Measurements from ENCODE around the gene MEX3A. TPM values are rescaled to one million over a fixed set of nuclear protein-coding genes. Genes with fewer than 3 reads are reported as not detected.
"Not testable (repeated sequence)": the region's sequence is repeated elsewhere in the genome, so short reads cannot be mapped to it uniquely, and the experiment has no call there.

The MEX3A gene
- total and polyA plus RNA-seq, 2 experiments from 2014 or later, result 18.5 to 38.1 TPM

DNA sequence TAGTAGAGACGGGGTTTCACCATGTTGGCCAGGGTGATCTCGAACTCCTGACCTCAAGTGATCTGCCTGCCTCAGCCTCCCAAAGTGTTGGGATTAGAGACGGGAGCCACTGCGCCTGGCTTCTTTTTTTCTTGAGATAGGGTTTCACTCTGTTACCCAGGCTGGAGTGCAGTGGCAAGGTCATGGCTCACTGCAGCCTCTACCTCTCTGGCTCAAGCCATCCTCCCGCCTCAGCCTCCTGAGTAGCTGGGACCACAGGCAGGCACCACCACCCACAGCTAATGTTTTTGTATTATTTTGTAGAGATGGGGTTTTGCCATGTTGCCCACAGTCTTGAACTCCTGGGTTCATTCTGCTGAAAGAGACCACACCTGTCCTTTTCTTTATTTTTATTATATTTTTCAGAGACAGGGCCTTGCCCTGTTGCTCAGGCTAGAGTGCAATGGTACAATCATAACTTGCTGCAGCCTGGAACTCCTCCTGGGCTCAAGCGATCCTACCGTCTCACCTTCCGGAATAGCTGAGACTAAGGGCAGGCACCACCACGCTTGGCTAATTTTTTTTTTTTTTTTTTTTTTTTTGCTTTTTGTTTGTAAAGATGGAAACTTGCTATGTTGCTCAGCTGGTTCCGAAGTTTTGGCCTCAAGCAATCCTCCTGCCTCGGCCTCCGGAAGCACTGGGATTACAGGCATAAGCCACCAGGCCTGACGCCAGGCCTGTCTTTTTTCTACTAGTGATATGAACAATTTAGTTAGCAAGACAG is 35.3 kb upstream of the MEX3A start (continued):
- TF ChIP-seq EZH2 (IDR thresholded peaks at IDR 0.05; ENCODE audit: low read depth, unreplicated experiment) (no peak), CREB1 (CRISPR knock-in tag; IDR thresholded peaks at IDR 0.05; ENCODE audit: low read depth) (no peak), ZNF331 (CRISPR knock-in tag; IDR thresholded peaks at IDR 0.05; ENCODE audit: low read depth) (no peak), POLR2AphosphoS5 (IDR thresholded peaks at IDR 0.05; ENCODE audit: low read depth) (no peak), JUNB (IDR thresholded peaks at IDR 0.05; ENCODE audit: unreplicated experiment) (no peak), ZNF114 (CRISPR knock-in tag; IDR thresholded peaks at IDR 0.05) (no peak), STAT1 (IDR thresholded peaks at IDR 0.05; ENCODE audit: unreplicated experiment) (no peak), EZH2phosphoT487 (IDR thresholded peaks at IDR 0.05; ENCODE audit: unreplicated experiment) (no peak)
- TF ChIP-seq, protein P1, sequence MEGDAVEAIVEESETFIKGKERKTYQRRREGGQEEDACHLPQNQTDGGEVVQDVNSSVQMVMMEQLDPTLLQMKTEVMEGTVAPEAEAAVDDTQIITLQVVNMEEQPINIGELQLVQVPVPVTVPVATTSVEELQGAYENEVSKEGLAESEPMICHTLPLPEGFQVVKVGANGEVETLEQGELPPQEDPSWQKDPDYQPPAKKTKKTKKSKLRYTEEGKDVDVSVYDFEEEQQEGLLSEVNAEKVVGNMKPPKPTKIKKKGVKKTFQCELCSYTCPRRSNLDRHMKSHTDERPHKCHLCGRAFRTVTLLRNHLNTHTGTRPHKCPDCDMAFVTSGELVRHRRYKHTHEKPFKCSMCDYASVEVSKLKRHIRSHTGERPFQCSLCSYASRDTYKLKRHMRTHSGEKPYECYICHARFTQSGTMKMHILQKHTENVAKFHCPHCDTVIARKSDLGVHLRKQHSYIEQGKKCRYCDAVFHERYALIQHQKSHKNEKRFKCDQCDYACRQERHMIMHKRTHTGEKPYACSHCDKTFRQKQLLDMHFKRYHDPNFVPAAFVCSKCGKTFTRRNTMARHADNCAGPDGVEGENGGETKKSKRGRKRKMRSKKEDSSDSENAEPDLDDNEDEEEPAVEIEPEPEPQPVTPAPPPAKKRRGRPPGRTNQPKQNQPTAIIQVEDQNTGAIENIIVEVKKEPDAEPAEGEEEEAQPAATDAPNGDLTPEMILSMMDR (conservative IDR thresholded peaks at IDR 0.05; ENCODE audit: low read depth in 2 of 2), result no peak
- TF ChIP-seq, protein P2, sequence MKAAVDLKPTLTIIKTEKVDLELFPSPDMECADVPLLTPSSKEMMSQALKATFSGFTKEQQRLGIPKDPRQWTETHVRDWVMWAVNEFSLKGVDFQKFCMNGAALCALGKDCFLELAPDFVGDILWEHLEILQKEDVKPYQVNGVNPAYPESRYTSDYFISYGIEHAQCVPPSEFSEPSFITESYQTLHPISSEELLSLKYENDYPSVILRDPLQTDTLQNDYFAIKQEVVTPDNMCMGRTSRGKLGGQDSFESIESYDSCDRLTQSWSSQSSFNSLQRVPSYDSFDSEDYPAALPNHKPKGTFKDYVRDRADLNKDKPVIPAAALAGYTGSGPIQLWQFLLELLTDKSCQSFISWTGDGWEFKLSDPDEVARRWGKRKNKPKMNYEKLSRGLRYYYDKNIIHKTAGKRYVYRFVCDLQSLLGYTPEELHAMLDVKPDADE (IDR thresholded peaks at IDR 0.05), result no peak

DNA sequence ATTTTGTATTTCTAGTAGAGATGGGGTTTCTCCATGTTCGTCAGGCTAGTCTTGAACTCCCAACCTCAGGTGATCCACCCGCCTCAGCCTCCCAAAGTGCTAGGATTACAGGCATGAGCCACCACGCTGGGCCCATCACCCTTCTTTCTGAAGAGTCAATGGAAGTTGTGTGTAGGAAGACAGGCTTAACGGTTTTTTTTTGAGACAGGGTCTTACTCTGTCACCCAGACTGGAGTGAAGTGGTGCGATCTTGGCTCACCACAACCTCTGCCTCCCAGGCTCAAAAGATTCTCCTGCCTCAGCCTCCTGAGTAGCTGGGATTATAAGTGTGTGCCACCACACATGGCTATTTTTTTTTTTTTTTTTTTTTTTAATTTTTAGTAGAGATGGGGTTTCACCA is 34.5 kb upstream of the MEX3A start:
- not testable (repeated sequence) for H3K27ac ChIP-seq (ENCODE audit: low read depth); H3K36me3 Mint-ChIP-seq (ENCODE audit: low read depth); H3K36me3 ChIP-seq (ENCODE audit: insufficient read depth); H3K4me3 ChIP-seq; DNase-seq (ENCODE audit: low spot score); H3K27ac Mint-ChIP-seq; ATAC-seq; H3K9me2 ChIP-seq (ENCODE audit: insufficient read depth); H2AFZ ChIP-seq; H3K9me3 Mint-ChIP-seq; H4K20me1 ChIP-seq (replicated peaks; ENCODE audit: insufficient read depth)
- H3K4me1 ChIP-seq (ENCODE audit: insufficient read depth), result peaks cover 25% of the 10 kb centered on the region
- H3K79me2 ChIP-seq (replicated peaks; ENCODE audit: insufficient read depth), result peaks cover 29% of the 10 kb centered on the region
- 0 out of 2 replicates have a peak, but pooled peaks cover 16% of the 10 kb centered on the region for H3F3A ChIP-seq (replicated peaks; ENCODE audit: low read depth)
- H3K4me1 Mint-ChIP-seq, result peaks cover 47% of the 10 kb centered on the region
- H3K4me3 Mint-ChIP-seq, result peak overlapping the region; percentile 90; the same call in 1 of the 3 replicates
- peaks cover 44% of the 10 kb centered on the region for H3K27me3 Mint-ChIP-seq (ENCODE audit: insufficient read depth, low read depth, poor library complexity)
- H3K4me2 ChIP-seq, result peak overlapping the region; percentile 99; the same call in 1 of the 2 replicates
- H3K27me3 ChIP-seq (ENCODE audit: insufficient read depth), result peaks cover 12% of the 10 kb centered on the region; the same call in 1 of the 2 replicates
